Measurements from ENCODE around the gene AMOTL1.
"Not testable (repeated sequence)": the region's sequence is repeated elsewhere in the genome, so short reads cannot be mapped to it uniquely, and the experiment has no call there.

Gene AMOTL1

GRCh38 chr11:94793822-94794221 lies 25.7 kb downstream of the AMOTL1 start:
- no peak for DNase-seq (ENCODE audit: low read depth in 3 of 3)

- no peak for DNase-seq (ENCODE audit: low read depth in 3 of 3)
Observed at GRCh38 chr11:94794287-94795168, 26.4 kb downstream of the AMOTL1 start.

- no peak for DNase-seq (ENCODE audit: low read depth in 3 of 3)
Observed at GRCh38 chr11:94795476-94796189, 27.5 kb downstream of the AMOTL1 start.

GRCh38 chr11:94796190-94796580 lies 28.0 kb downstream of the AMOTL1 start:
- DNase-seq (ENCODE audit: low read depth in 3 of 3), result no peak

- no peak for DNase-seq (ENCODE audit: low read depth in 3 of 3)
Observed at GRCh38 chr11:94796863-94797262, 28.7 kb downstream of the AMOTL1 start.

- DNase-seq (ENCODE audit: low read depth in 3 of 3), result no peak
Observed at GRCh38 chr11:94799726-94800125, 31.6 kb downstream of the AMOTL1 start.

- DNase-seq (ENCODE audit: low read depth in 3 of 3), result no peak
Observed at GRCh38 chr11:94800414-94800813, 32.3 kb downstream of the AMOTL1 start.

- DNase-seq (ENCODE audit: low read depth in 3 of 3), result no peak
Observed at GRCh38 chr11:94801866-94802460, 33.8 kb downstream of the AMOTL1 start.

- no peak for DNase-seq (ENCODE audit: low read depth in 3 of 3)
Observed at GRCh38 chr11:94802501-94802900, 34.3 kb downstream of the AMOTL1 start.

GRCh38 chr11:94803491-94803890 lies 35.3 kb downstream of the AMOTL1 start:
- DNase-seq (ENCODE audit: low read depth in 3 of 3), result no peak

- no peak for DNase-seq (ENCODE audit: low read depth in 3 of 3)
Observed at GRCh38 chr11:94804874-94805273, 36.7 kb downstream of the AMOTL1 start.

GRCh38 chr11:94806014-94806413 lies 37.9 kb downstream of the AMOTL1 start:
- no peak for DNase-seq (ENCODE audit: low read depth in 3 of 3)

GRCh38 chr11:94806419-94806818 lies 38.3 kb downstream of the AMOTL1 start:
- DNase-seq (ENCODE audit: low read depth in 3 of 3), result no peak

- DNase-seq (ENCODE audit: low read depth in 3 of 3), result no peak
Observed at GRCh38 chr11:94809251-94809650, 41.1 kb downstream of the AMOTL1 start.

GRCh38 chr11:94812724-94813720 lies 44.9 kb downstream of the AMOTL1 start:
- not testable (repeated sequence) for DNase-seq (ENCODE audit: low read depth in 3 of 3)

- no peak for DNase-seq (ENCODE audit: low read depth in 3 of 3)
Observed at GRCh38 chr11:94814272-94814976, 46.3 kb downstream of the AMOTL1 start.

GRCh38 chr11:94815705-94816344 lies 47.7 kb downstream of the AMOTL1 start:
- DNase-seq (ENCODE audit: low read depth in 3 of 3), result no peak

- no peak for DNase-seq (ENCODE audit: low read depth in 3 of 3)
Observed at GRCh38 chr11:94820480-94820879, 52.3 kb downstream of the AMOTL1 start.

- DNase-seq (ENCODE audit: low read depth in 3 of 3), result no peak
Observed at GRCh38 chr11:94821439-94821838, 53.3 kb downstream of the AMOTL1 start.

GRCh38 chr11:94822080-94822479 lies 53.9 kb downstream of the AMOTL1 start:
- DNase-seq (ENCODE audit: low read depth in 3 of 3), result no peak
